ENCODE data around the gene ERCC6L. TPM values are rescaled to one million over a fixed set of nuclear protein-coding genes. Genes with fewer than 3 reads are reported as not detected.
A peak's percentile ranks its signal among the peaks of the same experiment; 100 is the strongest.

Gene ERCC6L
- polyA plus RNA-seq, 1 experiment, result 1.7 TPM

- TF ChIP-seq CTCF (IDR thresholded peaks at IDR 0.05; ENCODE audit: low read depth, low read length), result no peak
- ChIA-PET POLR2A (interaction anchor here (1.0 kb wide), 1 partner anchor 11 kb away, joined by 3 read pairs; no protein-coding TSS in a partner anchor), CTCF (interaction anchor here (1.0 to 1.7 kb wide), 2 partner anchors 13 to 19 kb away, joined by 5 to 7 read pairs; partner anchors contain the start of gene RPS4X)
- Histone ChIP-seq H3K9me3 (ENCODE audit: control insufficient read depth, insufficient read depth, low read length) (no peaks in the 10 kb centered on the region), H3K4me3 (ENCODE audit: low read depth, low read length) (no peak overlapping the region), H3K27ac (ENCODE audit: low read depth, low read length) (peak overlapping the region; percentile 47), H3K27me3 (ENCODE audit: control insufficient read depth, insufficient read depth, low read length) (no peaks in the 10 kb centered on the region)
- peak; percentile 57 for DNase-seq (ENCODE audit: low read depth, low spot score)
Observed at GRCh38 chrX:72258174-72258573, 19.3 kb upstream of the ERCC6L start.

GRCh38 chrX:72255864-72256263 is 17.0 kb upstream of the ERCC6L start:
- Histone ChIP-seq H3K4me3 (ENCODE audit: low read depth, low read length) (no peak overlapping the region), H3K9me3 (ENCODE audit: control insufficient read depth, insufficient read depth, low read length) (no peaks in the 10 kb centered on the region), H3K27ac (ENCODE audit: low read depth, low read length) (no peak overlapping the region), H3K27me3 (ENCODE audit: control insufficient read depth, insufficient read depth, low read length) (no peaks in the 10 kb centered on the region)
- POLR2A ChIA-PET, result interaction anchor here (1.2 kb wide), 1 partner anchor 20 kb away, joined by 3 read pairs; no protein-coding TSS in a partner anchor
- CTCF ChIA-PET, result no interaction called here
- DNase-seq (ENCODE audit: low read depth, low spot score), result no peak
- no peak for TF ChIP-seq CTCF (IDR thresholded peaks at IDR 0.05; ENCODE audit: low read depth, low read length)

GRCh38 chrX:72255445-72255844 is 16.6 kb upstream of the ERCC6L start:
- POLR2A ChIA-PET, result interaction anchor here (1.2 kb wide), 1 partner anchor 21 kb away, joined by 3 read pairs; no protein-coding TSS in a partner anchor
- Histone ChIP-seq H3K4me3 (ENCODE audit: low read depth, low read length) (no peak overlapping the region), H3K27ac (ENCODE audit: low read depth, low read length) (no peak overlapping the region), H3K27me3 (ENCODE audit: control insufficient read depth, insufficient read depth, low read length) (no peaks in the 10 kb centered on the region), H3K9me3 (ENCODE audit: control insufficient read depth, insufficient read depth, low read length) (no peaks in the 10 kb centered on the region)
- no peak for TF ChIP-seq CTCF (IDR thresholded peaks at IDR 0.05; ENCODE audit: low read depth, low read length)
- CTCF ChIA-PET, result interaction anchor here (1.9 kb wide), 1 partner anchor 10 kb away, joined by 14 read pairs; no protein-coding TSS in a partner anchor
- DNase-seq (ENCODE audit: low read depth, low spot score), result no peak

GRCh38 chrX:72254816-72255215 is 16.0 kb upstream of the ERCC6L start:
- POLR2A ChIA-PET, result no interaction called here
- no peak for TF ChIP-seq CTCF (IDR thresholded peaks at IDR 0.05; ENCODE audit: low read depth, low read length)
- CTCF ChIA-PET, result interaction anchor here (1.1 to 1.9 kb wide), 2 partner anchors 9 to 22 kb away, joined by 4 to 14 read pairs; partner anchors contain the start of gene RPS4X

GRCh38 chrX:72253686-72254085 is 14.9 kb upstream of the ERCC6L start:
- H3K4me3 ChIP-seq (ENCODE audit: low read depth, low read length), result no peak overlapping the region
- no peak overlapping the region for H3K27ac ChIP-seq (ENCODE audit: low read depth, low read length)
- no peaks in the 10 kb centered on the region for H3K27me3 ChIP-seq (ENCODE audit: control insufficient read depth, insufficient read depth, low read length)
- no peak for TF ChIP-seq CTCF (IDR thresholded peaks at IDR 0.05; ENCODE audit: low read depth, low read length)
- H3K9me3 ChIP-seq (ENCODE audit: control insufficient read depth, insufficient read depth, low read length), result no peaks in the 10 kb centered on the region
- CTCF ChIA-PET, result interaction anchor here (1.1 to 1.9 kb wide), 2 partner anchors 8 to 23 kb away, joined by 4 to 14 read pairs; partner anchors contain the start of gene RPS4X
- POLR2A ChIA-PET, result no interaction called here
- DNase-seq (ENCODE audit: low read depth, low spot score), result no peak

More at GRCh38 chrX:72254816-72255215, 16.0 kb upstream of the ERCC6L start:
- Histone ChIP-seq H3K27me3 (ENCODE audit: control insufficient read depth, insufficient read depth, low read length) (no peaks in the 10 kb centered on the region), H3K27ac (ENCODE audit: low read depth, low read length) (no peak overlapping the region), H3K4me3 (ENCODE audit: low read depth, low read length) (no peak overlapping the region), H3K9me3 (ENCODE audit: control insufficient read depth, insufficient read depth, low read length) (no peaks in the 10 kb centered on the region)
- DNase-seq (ENCODE audit: low read depth, low spot score), result no peak

Data from AG04450 (cell line).